H1 (cell line): ENCODE results near the gene RIPOR2. TPM values are rescaled to one million over a fixed set of nuclear protein-coding genes. Genes with fewer than 3 reads are reported as not detected.

ENCODE experiments used
- CTCF ChIA-PET: fragments of 300-600 bp; sonication (Branson Sonifier 250); formaldehyde crosslinking; loops from one replicate; lab custom pipeline; 2021; ENCODE audit not compliant: partially characterized antibody; lab: Charles Lee
- POLR2A ChIA-PET: fragments of 300-600 bp; sonication (Branson Sonifier 250); formaldehyde crosslinking; loops from one replicate; lab custom pipeline; 2021; ENCODE audit warnings: inconsistent platforms; ENCODE audit not compliant: partially characterized antibody; lab: Charles Lee
- DNase-seq, 2 experiments: peaks; one replicate each; pipeline versions ENCODE4 v3.0.0 to v3.0.0-alpha.2; 2010 to 2022; ENCODE audit warnings: low spot score in 2 of 2, low read depth in 1 of 2, mixed read lengths in 1 of 2
- FAIRE-seq: peaks from 2 replicates; lab custom pipeline; 2011; peaks lifted over from hg19 to GRCh38; lab: Jason Lieb, UNC
- H2AFZ ChIP-seq: 2 replicates; pipeline ENCODE4 v1.8.1; 2012; ENCODE audit warnings: low read length, inconsistent platforms
- H2AK5ac ChIP-seq: 2 replicates; pipeline ENCODE4 v1.6.1; 2013; ENCODE audit warnings: low read depth, low read length
- H2BK120ac ChIP-seq: replicated peaks from 2 replicates; pipeline ENCODE3; 2013; ENCODE audit warnings: low read depth, low read length, inconsistent platforms
- H2BK12ac ChIP-seq: 2 replicates; pipeline ENCODE4 v1.6.1; 2013; ENCODE audit warnings: low read depth, low read length
- H2BK15ac ChIP-seq: 2 replicates; pipeline ENCODE4 v1.6.1; 2013; ENCODE audit warnings: low read length
- H2BK20ac ChIP-seq: 2 replicates; pipeline ENCODE4 v1.6.1; 2013; ENCODE audit warnings: low read length
- H2BK5ac ChIP-seq: 2 replicates; pipeline ENCODE4 v1.6.1; 2013; ENCODE audit warnings: low read depth, low read length
- H3K14ac ChIP-seq: 2 replicates; pipeline ENCODE4 v1.6.1; 2013; ENCODE audit warnings: inconsistent platforms; ENCODE audit not compliant: insufficient read length
- H3K18ac ChIP-seq: 2 replicates; pipeline ENCODE4 v1.6.1; 2013; ENCODE audit warnings: low read length; ENCODE audit errors: extremely low read depth
- H3K23ac ChIP-seq: 2 replicates; pipeline ENCODE4 v1.6.1; 2013; ENCODE audit warnings: inconsistent platforms; ENCODE audit not compliant: insufficient read length
- H3K23me2 ChIP-seq: 2 replicates; pipeline ENCODE4 v1.6.1; 2013; ENCODE audit warnings: low read depth, low read length
- H3K27ac ChIP-seq: 2 replicates; pipeline ENCODE4 v1.6.1; 2011; ENCODE audit warnings: low read depth, low read length, inconsistent platforms
- H3K27me3 ChIP-seq, 4 experiments: replicated peaks in 1 of 4; 1 replicate in 1 of 4; 2 replicates in 3 of 4; pipeline versions ENCODE4 v1.6.1 to v1.8.1; 2011 to 2013; ENCODE audit warnings: low read length in 3 of 4, mild to moderate bottlenecking in 3 of 4, inconsistent platforms in 2 of 4, mixed read lengths in 2 of 4, moderate library complexity in 1 of 4; ENCODE audit not compliant: control insufficient read depth in 3 of 4, insufficient read depth in 3 of 4; ENCODE audit errors: extremely low read depth in 1 of 4
- H3K36me3 ChIP-seq, 4 experiments: 2 replicates each; pipeline versions ENCODE4 v1.6.1 to v1.8.1; 2011 to 2013; ENCODE audit warnings: mild to moderate bottlenecking in 4 of 4, low read length in 3 of 4, moderate library complexity in 2 of 4, control low read depth in 1 of 4, inconsistent platforms in 1 of 4; ENCODE audit not compliant: insufficient read depth in 4 of 4, control insufficient read depth in 2 of 4
- H3K4ac ChIP-seq: replicated peaks from 2 replicates; pipeline ENCODE3; 2013; ENCODE audit warnings: low read length, low read depth, mixed read lengths, inconsistent platforms; ENCODE audit not compliant: insufficient read length
- H3K4me1 ChIP-seq, 4 experiments: replicated peaks in 1 of 4; 1 replicate in 1 of 4; 2 replicates in 3 of 4; pipeline versions ENCODE4 v1.6.1 to v1.8.1; 2011 to 2013; ENCODE audit warnings: low read length in 3 of 4, inconsistent platforms in 2 of 4, mixed read lengths in 1 of 4; ENCODE audit not compliant: insufficient read depth in 4 of 4, control insufficient read depth in 3 of 4
- H3K4me2 ChIP-seq, 2 experiments: 2 replicates each; pipeline versions ENCODE4 v1.6.1 to v1.8.1; 2011 to 2013; ENCODE audit warnings: low read depth in 2 of 2, low read length in 2 of 2, control low read depth in 1 of 2, inconsistent platforms in 1 of 2, mild to moderate bottlenecking in 1 of 2; ENCODE audit not compliant: insufficient read depth in 1 of 2
- H3K4me3 ChIP-seq, 4 experiments: fragments of 200-600, 300-600 bp in 1 of 4; sonication (generic), shearing (Covaris generic), sonication (Bioruptor Twin) in 1 of 4; 2 replicates each; pipeline versions ENCODE4 v1.5.1 to v1.8.1; 2011 to 2016; ENCODE audit warnings: low read length in 4 of 4, low read depth in 3 of 4, control low read depth in 2 of 4, inconsistent platforms in 2 of 4, mild to moderate bottlenecking in 2 of 4, mixed read lengths in 1 of 4, moderate library complexity in 1 of 4; ENCODE audit not compliant: insufficient read depth in 2 of 4; ENCODE audit errors: extremely low read depth in 1 of 4
- H3K56ac ChIP-seq: replicated peaks from 2 replicates; pipeline ENCODE3; 2013; ENCODE audit warnings: low read depth, mild to moderate bottlenecking, mixed read lengths, low read length, inconsistent platforms; ENCODE audit not compliant: insufficient read length
- H3K79me1 ChIP-seq: 2 replicates; pipeline ENCODE4 v1.6.1; 2013; ENCODE audit warnings: low read depth, low read length, control low read depth
- H3K79me2 ChIP-seq, 2 experiments: 2 replicates each; pipeline versions ENCODE4 v1.6.1 to v1.8.1; 2012 to 2013; ENCODE audit warnings: low read length in 2 of 2, mild to moderate bottlenecking in 2 of 2, inconsistent platforms in 1 of 2; ENCODE audit not compliant: insufficient read depth in 2 of 2, control insufficient read depth in 1 of 2
- H3K9ac ChIP-seq, 4 experiments: replicated peaks in 1 of 4; 1 replicate in 1 of 4; 2 replicates in 3 of 4; pipeline versions ENCODE4 v1.6.1 to v1.8.1; 2011 to 2013; ENCODE audit warnings: low read depth in 3 of 4, low read length in 3 of 4, control low read depth in 2 of 4, mild to moderate bottlenecking in 2 of 4, moderate library complexity in 2 of 4, inconsistent platforms in 1 of 4; ENCODE audit errors: extremely low read depth in 1 of 4
- H3K9me3 ChIP-seq, 2 experiments: 2 replicates each; pipeline versions ENCODE4 v1.6.1 to v1.8.1; 2012 to 2013; ENCODE audit warnings: mild to moderate bottlenecking in 2 of 2, moderate library complexity in 2 of 2, control low read depth in 1 of 2, inconsistent platforms in 1 of 2, low read depth in 1 of 2, low read length in 1 of 2, mixed read lengths in 1 of 2; ENCODE audit not compliant: insufficient read depth in 2 of 2
- H4K20me1 ChIP-seq, 2 experiments: replicated peaks in 1 of 2; 2 replicates each; pipeline versions ENCODE3 to v1.8.1; 2011 to 2013; ENCODE audit warnings: inconsistent platforms in 2 of 2, low read length in 2 of 2, mild to moderate bottlenecking in 1 of 2; ENCODE audit not compliant: insufficient read depth in 2 of 2, control insufficient read depth in 1 of 2
- H4K5ac ChIP-seq: 2 replicates; pipeline ENCODE4 v1.6.1; 2013; ENCODE audit warnings: low read length, low read depth, mixed read lengths, inconsistent platforms; ENCODE audit not compliant: insufficient read length
- H4K8ac ChIP-seq: 2 replicates; pipeline ENCODE4 v1.8.0; 2013; ENCODE audit warnings: mild to moderate bottlenecking, moderate library complexity, low read length, inconsistent platforms; ENCODE audit not compliant: insufficient read depth; ENCODE audit errors: extremely low read depth
- H4K91ac ChIP-seq: replicated peaks from 2 replicates; pipeline ENCODE3; 2013; ENCODE audit warnings: low read length, mixed read lengths, inconsistent platforms; ENCODE audit not compliant: insufficient read length
- EZH2 ChIP-seq: fragments of 200-600 bp; sonication (generic); IDR thresholded peaks from 2 replicates; pipeline ENCODE4 v1.7.1; 2012; ENCODE audit warnings: low read depth, mild to moderate bottlenecking, moderate library complexity, low read length, inconsistent platforms; ENCODE audit not compliant: severe bottlenecking
- SRF ChIP-seq: IDR thresholded peaks from 2 replicates; pipeline ENCODE4 v1.6.1; 2011; ENCODE audit warnings: mild to moderate bottlenecking, low read depth, low read length, moderate library complexity
- WGBS, 2 experiments: shearing (Covaris generic) in 1 of 2; methylation state at CpG; one replicate each; pipeline versions ENCODE4 v1.1.6 to v1.1.7; 2013 to 2015; ENCODE audit warnings: low lambda C conversion rate in 2 of 2, mixed read lengths in 2 of 2, inconsistent platforms in 1 of 2, low coverage in 1 of 2, missing lambda C conversion rate in 1 of 2; ENCODE audit not compliant: insufficient replicate concordance in 2 of 2, insufficient coverage in 1 of 2, insufficient read length in 1 of 2; ENCODE audit errors: extremely low coverage in 1 of 2, missing lambda C conversion rate in 1 of 2; 5-methylcytosine and 5-hydroxymethylcytosine counted together
- polyA plus RNA-seq, 7 experiments: library from polyadenylated mRNA; depleted of rRNA in 3 of 7; stranded (reverse) in 5 of 7; unstranded in 2 of 7; fragments of >200 nt in 5 of 7; fragments of 200-250 nt in 2 of 7; gene quantifications; 1 replicate in 5 of 7; 2 replicates in 1 of 7; 4 replicates in 1 of 7; pipeline versions ENCODE4 v1.2.1 to v1.2.3, GENCODE V29; 2011 to 2013; ENCODE audit warnings: missing spikeins in 2 of 7, mixed read lengths in 2 of 7
- total RNA-seq: library from RNA; stranded (reverse); fragmentation: NEBNext Ultra II Directional; extraction: Animal tissue kit (Norgen Biotek cat#: 25700); gene quantifications from 2 replicates; pipeline ENCODE4 v1.2.1, GENCODE V29; 2021

RIPOR2 gene
- total and polyA plus RNA-seq, 2 of the 8 experiments (the other 6 are each of a cell fraction or from before 2014, with no cell fraction given) = 16.7 to 45.6 TPM

- Histone ChIP-seq H3K9ac (no peak overlapping the region), H3K36me3 (no peaks in the 10 kb centered on the region), H3K18ac (no peak overlapping the region), H3K4me2 (no peak overlapping the region; a peak in 1 of 4 replicates), H4K91ac (no peak overlapping the region), H2BK12ac (no peak overlapping the region), H4K8ac (no peak overlapping the region), H3K79me2 (peaks cover 2 to 10% of the 10 kb centered on the region in 2 experiments; a peak in 3 of 4 replicates), H3K4ac (no peak overlapping the region), H3K27ac (no peak overlapping the region), H3K56ac (no peak overlapping the region), H3K23me2 (peaks cover 19% of the 10 kb centered on the region), H3K4me1 (peaks cover 3 to 15% (median 12%) of the 10 kb centered on the region in 4 experiments; a peak in 6 of 7 replicates), H2AFZ (no peak overlapping the region), H3K4me3 (no peak overlapping the region), H3K14ac (no peak overlapping the region), H3K23ac (no peak overlapping the region), H3K79me1 (peaks cover 6% of the 10 kb centered on the region), H2AK5ac (no peak overlapping the region), H3K27me3 (peaks cover 0 to 26% (median 19%) of the 10 kb centered on the region in 4 experiments; a peak in 5 of 7 replicates), H4K20me1 (peaks cover 2 to 11% of the 10 kb centered on the region in 2 experiments), H2BK5ac (no peak overlapping the region), H2BK120ac (no peak overlapping the region), H2BK15ac (no peak overlapping the region), H3K9me3 (no peaks in the 10 kb centered on the region), H2BK20ac (no peak overlapping the region), H4K5ac (no peak overlapping the region)
- no peak for DNase-seq
- TF ChIP-seq EZH2 (no peak), SRF (no peak)
- FAIRE-seq = no peak
- WGBS, 2 experiments = 86% methylated on average over 4 of the region's 4 CpGs; no CpG with 5 or more reads in 1 of the 2 experiments
- ChIA-PET POLR2A (interaction anchor here (3.1 to 3.7 kb wide), 2 partner anchors 9 to 28 kb away, joined by 9 to 15 read pairs; no protein-coding TSS in a partner anchor), CTCF (interaction anchor here (0.6 to 8.0 kb wide), 6 partner anchors 9 to 305 kb away, joined by 3 to 103 read pairs (median 33); partner anchors contain the start of gene RIPOR2)
Observed at GRCh38 chr6:24907919-24908649, 27.7 kb downstream of the RIPOR2 start.
